HG03521 (cell line): ENCODE results near the gene EOLA2.
"Not testable (repeated sequence)": the region's sequence is repeated elsewhere in the genome, so short reads cannot be mapped to it uniquely, and the experiment has no call there.

Experiments
- ATAC-seq: cut with Tn5 transposase; IDR thresholded peaks from one replicate; pipeline ENCODE4 v1.9.1; 2021; ENCODE audit warnings: mild to moderate bottlenecking, moderate library complexity; ENCODE audit not compliant: unreplicated experiment

EOLA2 gene

DNA sequence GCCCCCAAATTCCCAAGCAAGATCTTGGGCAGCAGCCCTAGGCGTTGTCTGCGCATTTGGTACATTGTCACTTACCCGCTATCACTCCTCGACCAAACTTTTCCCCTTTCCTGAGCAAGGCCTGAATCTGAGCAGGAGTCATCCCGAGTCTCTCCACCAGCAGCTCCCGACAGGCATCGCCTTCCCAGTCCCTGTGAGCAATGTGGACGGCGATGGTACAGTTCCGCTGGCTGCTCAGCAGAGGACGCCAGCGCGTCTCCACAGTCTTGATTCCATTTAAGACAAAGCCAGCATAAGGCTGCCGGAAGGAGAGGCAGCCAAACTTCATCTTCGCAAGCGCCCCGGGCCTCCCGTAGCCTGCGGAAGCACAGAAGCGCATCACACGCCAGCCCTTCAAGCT lies 4.7 kb downstream of the EOLA2 start:
- not testable (repeated sequence) for ATAC-seq

DNA sequence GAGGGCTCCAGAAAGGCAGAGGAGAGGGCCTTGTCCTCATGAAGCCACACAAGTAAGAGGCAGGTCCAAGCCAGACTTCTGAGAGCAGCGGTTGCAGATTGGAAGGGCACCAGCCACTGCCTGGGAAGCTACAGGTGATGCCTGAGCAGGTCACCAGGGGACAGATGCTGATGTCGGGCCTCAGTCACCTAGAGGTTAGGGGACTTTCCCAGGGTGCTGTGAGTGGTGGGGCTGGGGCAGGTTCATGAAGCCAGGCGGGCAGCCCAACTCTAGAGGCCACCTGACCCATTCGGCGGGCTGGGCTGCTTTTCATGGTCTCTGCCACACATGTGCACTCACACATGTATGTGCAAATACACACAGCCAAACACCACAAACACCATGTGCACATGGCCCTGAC lies 5.3 kb downstream of the EOLA2 start:
- not testable (repeated sequence) for ATAC-seq

DNA sequence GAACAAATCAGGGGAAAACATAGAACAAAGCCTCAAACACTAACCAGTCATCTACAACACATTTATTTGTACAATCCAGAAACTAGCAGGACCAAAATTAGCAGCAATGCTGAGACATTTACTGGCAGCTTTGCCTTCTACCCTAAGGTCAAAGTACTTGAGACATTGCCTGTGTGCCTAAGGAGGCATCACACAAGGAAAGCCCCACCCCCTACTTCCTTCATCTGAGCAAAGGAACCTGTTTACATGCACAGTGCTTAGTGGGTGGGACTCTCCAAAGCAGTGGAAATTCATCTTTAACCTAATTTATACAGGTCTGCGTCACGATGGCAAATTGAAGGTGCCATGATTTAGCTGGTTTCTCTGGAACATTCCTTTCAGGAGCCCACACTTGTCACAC lies 6.1 kb downstream of the EOLA2 start:
- not testable (repeated sequence) for ATAC-seq

DNA sequence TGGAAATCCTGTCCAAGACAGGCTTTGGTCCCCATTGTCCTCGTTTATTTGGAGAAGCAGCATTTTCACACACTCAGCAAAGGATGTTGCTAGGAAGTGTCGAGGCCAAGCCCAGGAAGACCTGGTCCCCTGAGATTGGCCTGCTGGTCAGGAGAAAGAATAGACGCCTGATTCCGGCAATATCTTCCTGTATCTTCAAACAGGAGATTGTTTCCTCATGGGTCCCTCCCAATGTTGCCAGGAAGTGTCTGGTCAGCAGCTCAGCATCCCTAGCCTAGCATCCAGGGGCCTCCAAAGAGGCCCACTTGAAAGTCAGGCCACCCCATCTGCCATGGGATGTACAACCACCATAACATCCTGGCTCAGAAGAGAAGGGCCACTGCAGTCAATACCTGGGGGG lies 6.9 kb downstream of the EOLA2 start:
- ATAC-seq, result not testable (repeated sequence)

DNA sequence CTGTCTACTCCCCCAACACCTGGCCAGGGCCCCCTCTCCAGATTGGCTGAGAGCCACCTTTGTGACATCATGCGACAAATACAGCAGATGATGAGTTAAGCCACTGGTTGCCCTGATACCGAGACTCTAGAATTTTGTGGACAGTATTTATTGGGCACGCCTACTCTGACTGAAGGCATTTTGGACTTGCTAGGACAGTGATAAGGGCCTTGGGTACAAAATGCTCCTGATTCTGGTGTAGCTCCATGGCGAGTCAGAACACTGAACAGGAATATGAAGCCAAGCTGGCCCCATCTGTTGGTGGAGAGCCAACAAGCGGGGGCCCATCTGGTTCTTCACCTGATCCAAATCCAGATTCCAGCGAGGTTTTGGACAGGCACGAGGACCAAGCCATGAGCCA lies 8.9 kb downstream of the EOLA2 start, which contains the start of gene HSFX4:
HSFX4 (plus strand) TSS at position 174 of the 400 bp plus-strand sequence; CDS start at position 246, 72 bp downstream.
- not testable (repeated sequence) for ATAC-seq

DNA sequence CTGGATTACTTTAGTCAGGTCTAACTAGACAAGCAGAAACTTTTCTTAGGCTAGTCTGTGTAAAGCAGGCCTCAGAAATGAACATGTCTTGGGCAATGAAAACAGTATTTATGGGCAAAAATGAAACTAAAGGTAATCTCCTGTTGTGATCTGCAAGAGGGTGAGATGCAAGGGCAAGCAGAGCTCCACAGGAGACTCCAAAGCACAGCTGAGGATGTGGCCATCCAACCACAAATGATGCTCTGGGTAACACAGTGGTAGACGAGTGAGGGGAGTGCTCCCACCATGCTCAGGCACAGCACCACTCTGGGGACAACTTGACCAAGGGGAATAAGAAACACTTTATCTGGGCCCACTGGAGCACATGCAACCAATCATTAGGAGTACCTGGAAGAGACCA lies 9.7 kb downstream of the EOLA2 start:
- ATAC-seq, result not testable (repeated sequence)

DNA sequence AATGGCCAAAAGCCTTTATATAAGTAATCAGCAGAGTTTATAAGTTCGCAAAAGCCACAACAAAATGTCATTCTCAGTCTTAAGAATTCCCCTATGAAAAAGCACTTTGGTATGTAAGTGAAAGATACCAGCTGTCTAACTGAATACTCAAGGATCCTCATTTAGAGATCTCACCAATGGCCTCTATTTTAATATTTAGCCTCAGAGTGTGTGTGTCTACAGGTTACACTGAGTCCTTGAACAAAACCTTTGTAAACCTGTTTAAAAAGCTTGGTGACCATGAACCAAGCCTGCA lies 10.4 kb downstream of the EOLA2 start:
- ATAC-seq, result not testable (repeated sequence)

DNA sequence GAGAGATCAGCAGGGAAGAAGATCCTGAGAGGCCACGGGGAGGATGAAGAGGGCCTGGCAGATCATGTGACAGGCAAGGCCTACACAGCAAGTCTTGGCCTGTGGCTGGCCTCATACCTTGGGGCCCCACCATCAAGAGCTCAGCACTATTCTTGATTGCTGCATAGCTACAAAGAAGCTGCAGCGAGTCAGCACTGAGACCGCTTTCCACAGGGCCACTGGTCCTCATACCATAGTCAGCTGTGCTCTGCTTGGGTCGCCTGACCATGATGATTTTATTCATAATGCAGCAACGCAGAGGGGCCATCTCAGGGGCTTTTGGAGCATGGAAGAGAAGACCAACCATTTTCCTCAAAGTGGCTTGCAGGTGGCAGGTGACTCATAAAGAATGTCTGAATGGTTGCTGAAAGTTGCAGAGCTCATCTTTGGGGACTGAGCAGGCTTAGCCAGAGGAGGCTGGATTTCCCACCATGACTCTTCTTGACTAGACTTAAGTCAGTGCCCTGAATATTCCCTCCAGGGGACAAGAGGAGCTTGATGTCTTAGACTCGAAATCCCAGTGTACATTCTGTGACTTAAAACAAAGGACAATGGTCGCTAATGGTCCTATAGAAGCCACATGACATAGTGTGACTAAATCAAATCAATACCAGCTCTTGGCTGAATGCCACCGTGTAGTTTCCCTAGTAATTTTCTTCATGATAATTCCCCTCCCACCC lies 10.9 kb downstream of the EOLA2 start:
- not testable (repeated sequence) for ATAC-seq

DNA sequence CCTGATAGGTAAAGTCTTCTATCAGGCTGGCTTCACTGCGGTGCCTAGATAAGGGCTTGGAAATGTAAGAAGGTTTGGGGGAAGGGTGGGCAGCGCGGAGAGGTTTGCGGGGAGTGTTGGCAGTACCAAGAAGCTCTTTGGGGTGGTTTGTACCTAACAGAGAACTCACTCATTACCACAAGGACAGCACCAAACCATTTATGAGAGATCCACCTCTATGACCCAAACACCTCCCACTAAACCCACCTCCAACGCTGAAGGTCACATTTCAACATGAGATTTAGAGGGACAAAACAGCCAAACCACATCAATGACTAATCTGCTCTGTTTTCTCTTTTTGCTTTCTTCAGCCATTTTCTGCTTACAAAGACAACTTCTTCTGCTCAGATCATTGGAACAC lies 13.9 kb downstream of the EOLA2 start:
- not testable (repeated sequence) for ATAC-seq

DNA sequence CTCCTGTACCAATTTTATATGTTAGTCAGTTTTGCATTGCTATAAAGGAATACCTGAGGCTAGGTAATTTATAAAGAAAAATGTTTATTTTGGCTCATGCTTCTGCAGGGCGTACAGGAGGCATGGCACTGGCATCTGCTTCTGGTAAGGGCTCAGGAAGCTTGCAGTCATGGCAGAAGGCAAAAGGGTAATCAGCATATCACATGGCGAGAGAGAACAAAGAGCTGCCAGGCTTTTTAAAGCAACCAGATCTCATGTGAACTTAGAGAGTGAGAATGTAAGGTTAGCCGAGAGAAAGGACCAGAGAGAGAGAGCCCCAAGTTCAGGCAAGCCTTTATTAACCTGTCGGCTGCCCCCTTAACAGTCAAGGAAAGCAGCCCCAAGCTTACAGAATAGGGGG lies 14.5 kb downstream of the EOLA2 start:
- ATAC-seq, result not testable (repeated sequence)

DNA sequence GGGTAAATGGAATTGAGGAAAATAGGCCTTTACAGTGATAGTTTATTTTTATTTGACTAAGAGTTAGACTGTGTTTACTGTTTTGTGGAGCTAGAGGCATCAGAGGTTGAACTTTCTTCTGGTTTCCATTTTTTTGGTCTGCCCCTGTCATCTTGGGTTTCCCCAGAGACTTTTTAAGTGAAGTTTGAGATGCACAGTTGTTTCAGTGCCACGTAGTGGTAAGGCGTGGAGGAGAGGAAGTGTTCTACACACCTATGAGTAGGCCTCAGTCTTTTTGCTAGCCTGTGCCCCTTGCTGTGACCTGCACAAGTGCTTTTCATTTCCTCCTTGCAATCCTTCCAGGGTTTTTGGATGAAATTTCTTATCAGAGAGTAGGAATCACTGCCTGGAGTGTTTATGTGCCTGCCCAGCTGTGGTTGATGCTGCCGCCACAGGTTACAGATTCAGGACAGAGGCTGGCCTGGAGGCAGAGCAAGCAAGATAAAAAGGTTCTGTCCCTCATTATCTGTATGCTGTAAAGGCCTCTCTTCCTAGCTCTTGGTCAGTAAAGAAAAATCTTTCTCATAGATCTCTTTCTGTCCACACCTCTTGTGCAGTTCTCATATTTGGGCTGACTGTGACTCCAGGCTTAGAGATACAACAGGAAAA lies 21.4 kb downstream of the EOLA2 start:
- peak; percentile 67 for ATAC-seq

DNA sequence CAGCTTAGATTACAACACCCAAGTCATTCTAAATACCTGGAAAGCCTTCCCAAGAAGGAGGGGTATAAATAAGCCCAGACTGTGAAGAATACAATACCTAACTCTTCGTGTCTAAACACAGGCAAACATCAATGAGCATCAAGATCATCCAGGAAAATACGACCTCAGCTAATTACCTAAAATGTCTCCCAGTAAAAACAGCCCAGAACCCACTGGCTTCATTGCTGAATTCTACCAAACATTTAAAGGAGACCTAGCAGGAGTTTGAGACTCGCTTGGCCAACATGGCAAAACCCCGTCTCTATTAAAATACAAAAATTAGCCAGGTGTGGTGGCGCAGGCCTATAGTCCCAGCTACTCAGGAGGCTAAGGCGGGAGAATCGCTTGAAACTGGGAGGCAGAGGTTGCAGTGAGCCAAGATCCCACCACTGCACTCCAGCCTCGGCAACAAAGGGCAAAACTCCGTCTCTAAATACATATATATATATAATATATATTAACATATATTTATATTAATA lies 28.1 kb downstream of the EOLA2 start:
- ATAC-seq, result no peak

DNA sequence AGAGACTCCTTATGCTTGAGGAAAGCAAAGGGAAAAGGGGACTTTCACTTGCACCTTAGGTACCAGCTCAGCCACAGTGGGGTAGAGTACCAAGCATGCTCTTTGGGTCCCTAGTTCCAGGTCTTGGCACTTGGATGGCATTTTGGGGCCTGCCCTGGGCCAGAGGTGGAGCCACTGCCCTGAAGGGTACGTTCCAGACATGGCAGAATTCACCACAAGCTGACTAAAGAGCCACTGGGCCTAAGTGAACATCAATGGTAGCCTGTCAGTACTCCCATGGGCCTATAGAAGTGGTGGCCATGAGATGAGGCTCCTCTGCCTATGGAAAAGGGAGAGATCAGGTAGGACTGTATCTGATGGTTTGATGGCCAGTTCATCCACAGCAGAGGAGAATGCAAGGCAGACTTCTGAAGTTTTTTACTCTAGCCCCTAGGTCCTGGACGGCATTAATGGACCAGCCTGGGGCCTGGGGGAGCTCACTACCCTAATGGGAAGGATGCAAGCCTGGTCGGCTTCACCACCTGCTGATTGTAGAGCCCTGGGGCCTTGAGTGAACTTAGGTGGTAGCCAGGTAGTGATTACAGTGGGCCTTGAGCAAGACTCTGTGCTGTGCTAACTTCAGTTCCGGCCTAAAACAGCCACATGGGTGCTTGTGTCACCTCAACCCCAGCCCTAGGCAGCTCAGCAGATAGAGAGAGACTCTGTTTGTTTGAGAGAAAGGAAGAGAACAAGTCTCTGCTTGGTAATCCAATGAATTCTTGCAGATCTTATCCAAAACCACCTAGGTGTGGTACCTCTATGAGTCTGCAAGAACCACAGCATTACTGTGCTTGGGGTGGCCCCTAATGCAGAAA lies 28.7 kb downstream of the EOLA2 start:
- ATAC-seq, result no peak

DNA sequence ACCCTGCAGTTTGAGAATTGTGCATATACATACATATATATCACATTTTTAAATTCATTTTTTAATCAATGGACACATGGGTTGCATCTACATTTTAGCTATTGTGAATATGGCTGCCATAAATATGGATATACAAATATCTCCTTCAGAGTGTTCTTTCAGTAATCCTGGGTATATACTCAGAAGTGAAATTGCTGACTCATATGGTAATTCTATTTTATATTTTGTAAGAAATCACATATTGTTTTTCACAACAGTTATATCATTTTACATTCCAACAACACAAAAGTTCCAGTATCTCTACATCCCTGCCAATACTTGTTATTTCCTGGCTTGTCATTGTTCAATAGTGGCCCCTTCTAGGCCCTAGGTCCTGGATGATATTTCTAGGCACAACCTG lies 29.6 kb downstream of the EOLA2 start:
- no peak for ATAC-seq

DNA sequence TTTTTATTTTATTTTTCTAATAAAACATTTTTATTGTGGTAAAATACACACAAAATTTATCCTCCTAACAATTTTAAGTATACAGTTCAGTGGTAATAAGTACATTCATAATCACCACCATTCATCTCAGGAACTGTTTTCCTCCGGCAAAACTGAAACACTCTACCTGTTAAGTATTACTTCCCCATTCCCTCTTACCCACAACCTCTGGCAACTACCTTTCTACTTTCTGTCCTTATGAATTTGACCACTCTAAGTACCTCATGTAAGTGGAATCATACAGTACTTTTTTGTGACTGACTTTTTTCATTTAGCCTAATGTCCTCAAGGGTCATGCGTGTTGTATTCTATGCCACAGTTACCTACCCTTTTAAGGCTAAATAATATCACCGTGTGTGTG lies 30.0 kb downstream of the EOLA2 start:
- ATAC-seq, result no peak

DNA sequence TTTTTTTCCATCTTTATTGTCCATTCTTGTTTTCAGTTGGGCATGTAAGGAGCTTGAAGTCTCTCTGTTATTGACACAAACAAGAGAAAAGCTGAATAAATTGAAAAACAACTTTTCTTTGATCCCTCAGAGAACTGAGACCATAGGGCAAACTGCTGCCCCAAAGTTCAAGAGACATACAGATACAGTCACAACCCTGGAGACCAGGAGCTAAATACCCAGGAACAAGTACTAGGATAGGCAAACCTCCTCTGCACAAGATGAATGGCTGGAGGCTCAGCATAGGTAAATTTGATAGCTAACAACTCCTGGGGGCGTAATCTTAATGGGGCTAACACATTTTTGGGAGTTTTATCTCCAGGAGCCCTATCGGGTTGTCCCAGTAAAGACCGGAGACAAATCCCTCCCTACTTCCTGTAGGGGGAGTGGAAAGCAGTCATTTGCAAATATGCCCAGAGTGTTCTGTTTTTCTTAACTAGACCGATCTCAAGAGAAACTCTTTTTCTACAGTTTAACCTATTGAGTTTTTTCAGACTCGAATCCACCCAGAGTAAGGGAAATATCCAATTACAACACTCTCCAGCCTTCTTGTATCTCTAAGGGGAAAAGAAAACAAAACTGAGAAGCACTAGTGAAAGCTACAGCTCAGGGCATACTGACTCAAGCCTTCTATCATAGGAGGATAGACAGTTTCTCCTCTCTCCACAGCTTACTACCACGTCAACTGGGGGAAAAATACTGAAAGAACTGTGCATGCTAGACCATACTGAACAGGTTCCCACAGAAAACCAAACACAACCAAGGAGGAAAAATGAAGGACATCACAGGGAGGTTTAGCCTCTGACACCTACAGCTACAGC lies 34.2 kb downstream of the EOLA2 start:
- peak; percentile 91 for ATAC-seq

DNA sequence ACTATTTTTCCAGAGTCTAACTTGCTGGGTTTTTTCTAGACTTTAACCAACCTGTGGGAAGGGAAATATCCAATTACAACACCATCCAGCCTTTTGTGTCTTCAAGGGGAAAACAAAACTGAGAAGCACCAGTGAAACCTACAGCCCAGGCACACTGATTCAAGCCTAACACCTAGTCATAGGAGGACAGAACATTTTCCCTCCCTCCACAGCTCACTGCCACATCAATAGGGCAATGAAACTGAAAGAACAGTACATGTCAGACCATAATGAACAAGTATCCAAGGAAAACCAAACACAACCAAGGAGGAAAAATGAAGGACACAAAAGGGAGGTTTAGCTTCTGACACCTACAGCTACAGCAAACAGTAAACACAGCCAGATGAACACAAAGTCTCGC lies 39.7 kb downstream of the EOLA2 start:
- ATAC-seq, result no peak

DNA sequence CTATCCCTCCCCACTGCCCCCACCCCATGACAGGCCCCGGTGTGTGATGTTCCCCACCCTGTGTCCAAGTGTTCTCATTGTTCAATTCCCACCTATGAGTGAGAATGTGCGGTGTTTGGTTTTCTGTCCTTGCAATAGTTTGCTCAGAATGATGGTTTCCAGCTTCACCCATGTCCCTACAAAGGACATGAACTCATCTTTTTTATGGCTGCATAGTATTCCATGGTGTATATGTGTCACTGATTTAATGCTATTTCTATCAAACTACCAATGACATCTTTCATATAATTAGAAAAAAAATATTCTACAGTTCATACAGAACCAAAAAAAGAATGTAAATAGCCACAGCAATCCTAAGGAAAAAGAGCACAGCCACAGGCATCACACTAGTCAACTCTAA lies 47.5 kb downstream of the EOLA2 start:
- ATAC-seq, result not testable (repeated sequence)
